ENCODE measurements around the gene RANBP17.
A peak's percentile ranks its signal among the peaks of the same experiment; 100 is the strongest.
"Not testable (repeated sequence)": the region's sequence is repeated elsewhere in the genome, so short reads cannot be mapped to it uniquely, and the experiment has no call there.

RANBP17 gene

GRCh38 chr5:170941788-170942187 is 80.0 kb downstream of the RANBP17 start:
- no peak for DNase-seq (ENCODE audit: low read depth)

GRCh38 chr5:170945275-170945674 is 83.5 kb downstream of the RANBP17 start:
- DNase-seq (ENCODE audit: low read depth) = no peak

GRCh38 chr5:170960567-170960966 is 98.7 kb downstream of the RANBP17 start:
- DNase-seq (ENCODE audit: low read depth) = peak; percentile 62

GRCh38 chr5:170963521-170963920 is 101.7 kb downstream of the RANBP17 start:
- no peak for DNase-seq (ENCODE audit: low read depth)

GRCh38 chr5:170974461-170974860 is 112.6 kb downstream of the RANBP17 start:
- DNase-seq (ENCODE audit: low read depth) = no peak

- not testable (repeated sequence) for DNase-seq (ENCODE audit: low read depth)
Observed at GRCh38 chr5:170980261-170980660, 118.4 kb downstream of the RANBP17 start.

GRCh38 chr5:170985486-170985885 is 123.7 kb downstream of the RANBP17 start:
- DNase-seq (ENCODE audit: low read depth) = no peak

GRCh38 chr5:170986598-170986997 is 124.8 kb downstream of the RANBP17 start:
- DNase-seq (ENCODE audit: low read depth) = peak; percentile 29

- no peak for DNase-seq (ENCODE audit: low read depth)
Observed at GRCh38 chr5:170993476-170993875, 131.7 kb downstream of the RANBP17 start.

DNA sequence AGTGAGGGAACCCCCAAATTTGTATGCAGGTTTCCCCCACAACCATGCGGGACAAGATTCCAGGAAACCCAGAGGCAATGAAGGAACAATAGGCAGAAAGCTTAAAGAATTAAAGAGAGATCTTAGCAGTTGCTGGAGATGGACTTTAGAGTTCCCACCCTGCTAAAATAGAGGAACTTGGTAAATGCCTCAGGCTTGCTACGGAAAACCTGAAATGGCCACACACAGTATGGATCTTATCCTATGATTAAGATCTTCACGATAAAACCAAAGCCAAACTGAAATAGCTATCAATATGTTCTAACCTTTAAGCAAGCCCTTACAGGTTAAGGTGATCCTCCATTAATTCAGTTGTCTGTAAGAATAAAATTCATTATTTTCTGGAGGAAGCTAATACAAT is 148.3 kb downstream of the RANBP17 start:
- no peak for DNase-seq (ENCODE audit: low read depth)

- no peak for DNase-seq (ENCODE audit: low read depth)
Observed at GRCh38 chr5:171010816-171011215, 149.0 kb downstream of the RANBP17 start.

- DNase-seq (ENCODE audit: low read depth) = peak; percentile 35
Observed at GRCh38 chr5:171023508-171023907, 161.7 kb downstream of the RANBP17 start.

GRCh38 chr5:171024084-171024483 is 162.3 kb downstream of the RANBP17 start:
- no peak for DNase-seq (ENCODE audit: low read depth)

DNA sequence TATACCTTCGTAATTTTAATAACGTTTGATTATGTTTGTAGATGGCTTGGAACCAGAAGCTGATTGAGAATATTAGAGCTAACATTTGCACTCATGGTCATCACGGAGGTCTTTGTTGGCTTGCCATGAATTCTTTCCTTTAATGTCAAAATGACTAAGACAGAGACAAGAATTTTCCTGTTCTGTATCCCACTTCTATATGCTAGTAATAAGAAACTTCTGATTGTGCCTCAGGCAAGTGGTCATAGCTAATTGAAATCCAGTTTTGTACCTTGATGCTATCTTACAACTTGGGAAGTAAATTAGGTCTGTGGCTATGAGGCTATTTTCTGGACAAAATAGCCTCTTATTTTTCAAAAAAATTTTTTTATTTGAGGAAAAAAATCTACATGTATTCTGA is 167.6 kb downstream of the RANBP17 start:
- DNase-seq (ENCODE audit: low read depth) = no peak

DNA sequence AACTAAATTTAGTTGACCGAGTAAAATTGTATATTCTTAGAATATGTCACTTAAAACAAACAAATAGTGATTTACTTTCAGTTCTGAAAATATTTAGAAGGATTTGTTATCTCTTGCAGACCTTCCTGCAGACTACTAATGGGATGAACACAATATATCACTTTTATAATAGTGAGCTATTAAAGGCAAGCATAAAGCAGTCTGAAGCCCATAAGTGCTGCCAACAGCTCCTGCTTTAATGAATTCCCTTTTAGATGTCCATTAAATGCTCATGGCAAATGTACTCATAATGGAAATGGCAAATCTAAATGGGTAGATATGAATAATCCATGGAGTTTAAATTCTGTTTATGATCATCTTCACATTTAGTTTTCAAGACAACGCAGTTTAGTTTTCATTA is 170.2 kb downstream of the RANBP17 start:
- no peak for DNase-seq (ENCODE audit: low read depth)

GRCh38 chr5:171032435-171032973 is 170.7 kb downstream of the RANBP17 start:
- no peak for DNase-seq (ENCODE audit: low read depth)

DNA sequence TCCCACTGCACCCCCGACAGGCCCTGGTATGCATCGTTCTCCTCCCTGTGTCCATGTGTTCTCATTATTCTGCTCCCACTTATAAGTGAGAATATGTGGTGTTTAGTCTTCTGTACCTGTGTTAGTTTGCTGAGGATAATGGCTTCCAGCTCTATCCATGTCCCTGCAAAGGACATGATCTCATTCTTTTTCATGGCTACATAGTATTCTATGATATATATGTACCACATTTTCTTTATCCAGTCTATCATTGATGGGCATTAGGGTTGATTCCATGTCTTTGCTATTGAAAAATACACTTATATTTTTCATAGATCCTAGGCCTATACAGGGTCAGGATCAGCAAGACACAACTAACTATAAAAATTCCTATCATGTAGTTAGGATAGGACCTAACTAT is 180.1 kb downstream of the RANBP17 start:
- DNase-seq (ENCODE audit: low read depth) = not testable (repeated sequence)

DNA sequence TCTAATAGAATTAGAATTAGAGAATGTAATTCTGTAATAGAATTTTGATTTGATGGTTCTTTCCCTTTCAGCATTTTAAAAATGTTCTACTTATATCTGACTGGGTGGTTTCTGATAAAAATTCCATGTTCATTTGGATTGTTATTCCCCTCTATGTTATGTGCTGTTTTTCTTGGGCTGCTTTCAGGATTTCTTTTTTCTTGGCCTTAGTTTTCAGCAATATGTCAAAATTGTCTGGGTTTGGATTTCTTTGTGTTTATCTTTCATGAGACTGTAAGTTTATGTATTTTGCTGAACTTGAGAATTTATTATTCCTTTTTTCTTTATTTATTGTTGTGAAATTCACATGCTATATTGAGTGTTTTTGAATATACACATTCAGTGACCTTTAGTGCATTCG is 189.1 kb downstream of the RANBP17 start:
- DNase-seq (ENCODE audit: low read depth) = no peak

- peak; percentile 49 for DNase-seq (ENCODE audit: low read depth)
Observed at GRCh38 chr5:171055875-171056454, 194.1 kb downstream of the RANBP17 start.

GRCh38 chr5:171067540-171068130 is 205.8 kb downstream of the RANBP17 start:
- DNase-seq (ENCODE audit: low read depth) = no peak

GRCh38 chr5:171074747-171075146 is 212.9 kb downstream of the RANBP17 start:
- no peak for DNase-seq (ENCODE audit: low read depth)

DNA sequence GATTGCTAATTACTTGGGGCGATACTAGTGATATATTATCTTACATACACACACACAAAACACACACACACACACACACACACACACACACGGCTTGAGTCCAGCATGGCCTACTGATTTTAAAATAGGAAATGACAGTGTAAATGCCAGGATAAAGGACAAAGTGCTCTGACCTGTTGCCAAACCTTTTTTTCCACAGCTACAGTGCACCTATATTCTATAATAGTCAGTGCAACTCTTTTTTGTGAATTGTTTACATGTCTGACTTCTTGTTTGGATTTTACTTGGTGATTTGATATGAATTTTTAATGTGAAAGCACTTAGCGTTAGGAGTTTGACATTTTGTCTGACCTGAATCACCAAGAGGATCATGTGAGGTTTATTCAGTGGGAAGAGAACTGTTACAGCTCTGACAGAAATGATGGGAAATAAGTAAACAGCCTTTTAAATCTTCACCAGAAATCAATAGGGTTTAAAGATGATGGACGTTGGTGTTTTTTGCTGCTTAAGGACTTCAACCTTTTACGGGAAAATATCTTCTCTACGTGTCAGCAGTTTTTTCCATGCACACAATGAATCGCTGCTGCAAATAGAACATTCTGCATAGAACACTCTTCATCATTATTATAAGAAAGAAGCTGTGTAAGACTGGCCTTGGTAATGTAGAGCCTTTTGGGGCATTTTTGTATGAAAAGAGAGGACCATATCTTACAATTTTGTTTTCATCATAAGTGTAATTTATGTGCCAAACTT is 218.5 kb downstream of the RANBP17 start:
- no peak for DNase-seq (ENCODE audit: low read depth)

DNA sequence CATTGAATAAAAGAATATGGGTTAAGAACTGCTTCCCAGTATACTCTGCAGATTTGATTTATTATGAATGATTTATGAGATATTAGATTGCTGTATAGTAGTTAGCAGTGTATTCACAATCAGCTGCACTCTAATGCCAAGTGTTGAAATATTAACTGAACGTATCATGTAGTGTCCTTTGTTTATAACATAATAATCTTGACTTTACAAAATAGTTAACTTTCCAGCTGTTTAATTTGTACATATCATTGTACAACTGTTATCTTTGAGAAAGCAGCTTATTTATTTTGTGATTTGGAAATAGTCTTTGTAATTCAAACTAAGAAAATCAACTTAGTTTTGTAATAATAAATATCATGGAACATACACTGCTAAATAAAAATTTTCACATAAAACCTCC is 219.5 kb downstream of the RANBP17 start:
- DNase-seq (ENCODE audit: low read depth) = no peak
